GM18519 (cell line): ENCODE data around the gene TEX13A.
"Not testable (repeated sequence)": the region's sequence is repeated elsewhere in the genome, so short reads cannot be mapped to it uniquely, and the experiment has no call there.

Experiments
- ATAC-seq: cut with Tn5 transposase; IDR thresholded peaks from one replicate; pipeline ENCODE4 v1.9.1; 2021; ENCODE audit warnings: mild to moderate bottlenecking, moderate library complexity; ENCODE audit not compliant: unreplicated experiment, low FRiP score

TEX13A gene, protein sequence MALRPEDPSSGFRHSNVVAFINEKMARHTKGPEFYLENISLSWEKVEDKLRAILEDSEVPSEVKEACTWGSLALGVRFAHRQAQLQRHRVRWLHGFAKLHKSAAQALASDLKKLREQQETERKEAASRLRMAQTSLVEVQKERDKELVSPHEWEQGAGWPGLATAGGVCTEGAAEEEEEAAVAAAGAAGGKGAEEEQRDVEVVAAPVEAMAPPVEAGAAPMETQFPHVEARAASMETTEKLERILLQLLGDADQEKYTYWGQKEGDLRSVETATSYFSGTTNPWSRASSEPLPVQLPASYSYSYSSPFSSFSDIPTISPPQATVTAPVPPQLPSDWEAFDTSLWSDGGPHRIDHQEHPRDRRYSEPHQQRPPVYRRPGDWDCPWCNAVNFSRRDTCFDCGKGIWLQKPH

DNA sequence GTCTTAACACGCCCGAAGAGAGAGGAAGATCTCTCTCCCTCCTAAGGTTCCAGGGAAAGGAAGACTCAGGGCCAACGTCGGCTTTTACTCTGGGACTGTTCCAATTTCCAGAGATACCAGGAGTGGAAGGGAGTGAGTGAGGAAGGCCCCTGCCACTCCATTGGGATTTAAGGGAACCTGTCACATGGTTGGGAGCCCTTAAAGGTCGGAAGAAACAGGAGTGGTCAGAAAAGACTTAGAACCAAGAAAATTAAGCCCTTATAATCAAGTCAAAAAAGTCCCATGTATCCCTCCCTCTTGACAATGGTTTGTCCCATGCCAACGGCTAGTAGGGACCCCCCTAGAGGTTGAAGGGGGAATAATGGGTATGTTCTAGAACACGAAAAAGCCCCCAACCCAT is at the start of gene TEX13A:
Gene TEX13A, minus strand, starts transcription at position 59 of the 400 bp plus-strand sequence. CDS start 297 bp downstream, outside the sequence.
- no peak for ATAC-seq

- ATAC-seq, result no peak
Observed at GRCh38 chrX:105269386-105269785, 48.9 kb upstream of the TEX13A start.

- ATAC-seq, result no peak
Observed at GRCh38 chrX:105267167-105267566, 46.7 kb upstream of the TEX13A start.

DNA sequence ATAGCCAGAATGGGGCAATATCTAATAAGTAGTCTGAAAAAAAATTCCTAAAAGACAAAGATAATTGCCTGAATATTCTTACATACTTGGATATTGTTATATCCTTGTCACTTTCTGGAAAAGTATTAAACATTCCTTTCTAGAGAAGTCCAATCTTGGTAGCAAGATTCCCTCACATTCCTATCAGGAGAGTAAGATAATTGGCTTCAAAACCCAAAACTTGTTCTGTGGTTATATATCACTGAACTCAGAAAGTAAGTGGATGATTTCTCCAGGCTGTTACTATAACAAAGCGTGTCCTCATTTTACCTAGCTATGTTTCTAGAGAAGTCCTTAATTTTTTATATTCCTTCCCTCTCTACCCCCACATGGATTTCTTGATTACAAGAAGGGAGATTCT is 46.0 kb upstream of the TEX13A start:
- no peak for ATAC-seq

- ATAC-seq, result no peak
Observed at GRCh38 chrX:105265093-105265492, 44.6 kb upstream of the TEX13A start.

DNA sequence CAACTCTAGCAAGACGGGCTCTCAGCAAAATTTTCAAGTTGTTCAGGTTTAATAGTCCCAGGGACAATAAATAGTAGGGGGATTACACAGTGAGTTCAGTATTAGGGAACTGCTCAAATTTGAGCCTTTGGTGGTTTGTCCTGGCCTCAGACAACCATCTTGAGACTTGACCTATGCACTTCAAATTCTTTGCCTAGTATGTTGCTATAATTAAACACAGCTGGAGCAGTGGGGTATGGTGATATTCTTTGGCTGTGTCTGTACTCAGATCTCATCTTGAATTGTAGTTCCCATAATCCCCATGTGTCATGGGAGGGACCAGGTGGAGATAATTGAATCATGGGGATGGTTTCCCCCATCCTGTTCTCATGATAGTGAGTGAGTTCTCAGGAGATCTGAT is 43.3 kb upstream of the TEX13A start:
- no peak for ATAC-seq

GRCh38 chrX:105263171-105263570 is 42.7 kb upstream of the TEX13A start:
- no peak for ATAC-seq

DNA sequence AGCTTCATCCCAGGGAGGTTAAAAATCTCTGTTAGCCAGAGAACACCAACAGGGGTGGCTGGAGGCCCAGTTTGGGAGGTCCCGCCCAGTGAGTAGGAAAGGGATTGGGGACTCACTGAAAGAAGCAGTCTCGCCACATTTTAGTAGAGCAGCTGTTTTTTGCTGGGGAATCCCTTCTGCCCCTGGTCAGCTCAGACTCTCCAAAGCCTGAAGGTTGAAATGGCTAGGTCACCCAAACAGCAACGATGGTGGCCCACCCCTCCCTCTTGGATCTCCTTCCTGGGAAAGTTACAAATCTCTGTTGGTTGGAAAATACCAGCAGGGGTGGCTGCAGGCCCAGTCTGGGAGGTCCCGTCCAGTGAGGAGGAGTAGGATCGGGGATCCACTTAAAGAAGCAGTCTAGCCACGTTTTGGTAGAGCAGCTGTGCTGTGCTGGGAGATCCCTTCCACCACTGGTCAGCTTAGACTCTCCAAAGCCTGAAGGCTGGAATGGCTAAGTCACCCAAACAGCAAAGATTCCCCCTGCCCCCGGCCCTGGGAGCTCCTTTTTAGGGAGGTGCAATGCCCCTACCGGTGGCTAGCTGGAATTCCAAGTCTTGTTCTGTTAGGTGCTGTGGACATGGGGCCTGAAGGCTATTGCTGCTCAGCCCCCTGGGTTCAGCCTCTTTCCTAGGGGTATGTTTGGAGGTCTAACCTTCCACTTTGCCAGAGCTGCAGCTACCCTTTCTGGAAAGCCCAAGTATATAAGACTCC is 40.0 kb upstream of the TEX13A start:
- ATAC-seq, result no peak

DNA sequence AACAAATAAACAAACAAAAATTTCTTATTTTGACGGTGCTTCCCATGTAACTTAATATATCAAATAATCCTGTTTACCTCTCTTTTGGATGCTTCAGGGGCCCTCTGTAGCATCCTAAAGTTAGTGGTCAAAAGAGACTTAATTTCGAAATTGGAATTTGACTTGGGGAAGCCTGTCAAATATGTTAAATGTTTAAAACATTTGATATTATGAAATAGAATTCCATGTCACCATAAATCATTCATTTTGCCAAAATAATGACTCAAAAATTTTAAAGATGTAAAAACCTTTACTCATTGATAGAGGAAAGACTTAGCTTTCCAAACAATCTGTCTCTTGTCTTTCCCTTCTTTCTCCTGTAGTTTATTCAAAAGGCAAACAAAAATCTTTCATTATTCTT is 20.6 kb upstream of the TEX13A start:
- ATAC-seq, result no peak

- not testable (repeated sequence) for ATAC-seq
Observed at GRCh38 chrX:105237407-105237806, 16.9 kb upstream of the TEX13A start.

DNA sequence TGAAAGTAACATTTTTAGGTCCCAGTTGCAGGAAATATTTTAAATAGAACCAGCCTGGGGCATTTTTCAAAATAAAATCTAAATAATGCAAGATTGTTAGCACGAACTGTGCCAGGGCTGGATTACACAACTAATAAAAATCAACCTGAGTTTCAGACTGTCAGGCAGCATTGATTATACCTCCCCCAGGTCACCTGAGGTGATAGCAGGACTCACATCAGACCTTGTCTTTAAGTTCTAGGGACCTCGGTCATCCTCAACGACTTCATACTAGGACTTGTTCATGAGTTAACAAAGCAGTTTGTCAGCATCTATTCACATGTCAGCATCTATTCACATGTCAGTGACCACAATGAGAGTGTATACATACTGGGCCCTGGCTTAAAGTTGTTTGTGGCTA is 8.7 kb upstream of the TEX13A start:
- no peak for ATAC-seq

DNA sequence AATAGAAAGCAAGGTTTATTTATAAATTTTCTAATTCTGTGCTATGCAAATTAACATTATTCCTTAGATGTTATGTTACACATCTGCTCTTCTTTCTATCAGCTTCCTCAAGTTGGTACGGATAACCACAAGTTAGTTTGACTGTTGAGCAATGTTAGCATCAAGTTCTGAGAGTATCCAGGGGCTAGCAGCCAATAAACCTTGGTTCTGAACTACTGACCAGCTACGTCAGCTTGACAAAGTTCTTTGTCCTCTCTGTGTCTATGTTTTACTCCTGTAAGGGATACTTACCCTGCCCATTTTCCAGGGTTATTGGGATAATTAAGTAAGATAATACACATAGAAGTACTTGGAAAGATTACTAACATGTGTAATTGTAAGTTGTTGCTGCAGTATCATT is 8.1 kb upstream of the TEX13A start:
- no peak for ATAC-seq

GRCh38 chrX:105226499-105226898 is 6.0 kb upstream of the TEX13A start:
- no peak for ATAC-seq

DNA sequence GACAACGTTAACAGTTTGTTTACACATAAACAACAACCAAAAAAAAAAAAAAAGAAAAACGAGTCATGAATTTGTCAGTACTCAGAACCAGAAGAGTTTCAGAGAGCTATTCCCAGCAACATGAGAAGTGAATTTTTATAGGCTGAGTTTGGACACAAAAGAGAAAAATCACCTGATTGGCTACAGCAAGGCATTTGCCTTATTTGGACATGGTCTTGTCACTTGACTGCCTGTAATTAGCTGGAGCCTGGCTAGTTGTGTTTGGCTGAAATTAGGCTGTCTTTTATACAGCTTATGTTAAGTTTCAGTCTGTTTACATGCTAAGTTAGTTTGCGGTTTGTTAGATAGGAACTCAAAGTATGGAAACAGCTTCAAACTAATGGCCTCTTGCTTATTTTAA is 880 bp upstream of the TEX13A start:
- ATAC-seq, result no peak

GRCh38 chrX:105219454-105220401 is 766 bp downstream of the TEX13A start:
- ATAC-seq, result no peak

DNA sequence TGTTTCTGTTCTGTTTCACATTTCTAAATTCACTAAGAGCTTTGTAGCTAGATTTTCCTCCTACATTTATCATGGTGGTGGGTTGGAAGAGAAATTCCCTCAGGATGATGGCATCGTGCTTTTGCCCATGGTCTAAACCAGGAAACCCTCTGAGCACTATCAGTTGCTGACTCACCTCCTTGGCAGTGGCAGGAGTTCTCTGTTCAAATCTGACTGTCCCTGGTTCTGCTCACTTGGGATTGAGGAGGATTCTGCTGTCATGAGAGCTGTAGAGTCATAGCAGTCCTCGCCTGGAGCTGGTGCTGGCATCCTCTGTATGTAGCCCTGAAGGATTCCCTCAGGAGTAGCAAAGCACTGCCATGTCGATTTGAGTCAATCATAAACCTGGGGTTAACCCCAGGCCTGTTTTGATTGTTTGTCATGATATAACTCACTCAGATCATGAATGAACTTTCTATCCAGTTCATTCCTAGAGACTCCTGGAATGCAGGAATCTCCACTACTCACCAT is 9.4 kb downstream of the TEX13A start:
- ATAC-seq, result no peak

DNA sequence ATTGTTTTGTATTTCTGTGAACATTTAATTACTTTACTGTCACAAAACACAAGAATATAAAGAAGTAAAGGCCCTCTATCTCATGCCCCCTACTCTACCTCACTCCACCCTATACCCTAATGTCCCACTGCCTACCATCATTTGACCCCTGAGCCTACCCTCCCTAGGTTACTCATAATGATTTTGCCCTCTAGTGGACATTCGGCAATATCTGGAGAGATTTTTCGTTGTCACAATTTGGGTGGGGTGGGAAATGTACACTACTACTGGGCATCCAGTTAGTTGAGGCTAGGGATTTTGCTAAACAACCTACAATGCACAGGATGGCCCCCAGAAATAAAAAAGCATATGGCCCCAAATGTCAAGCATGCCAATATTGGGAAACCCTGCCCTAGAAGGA is 10.2 kb downstream of the TEX13A start:
- ATAC-seq, result no peak

- ATAC-seq, result no peak
Observed at GRCh38 chrX:105209406-105209805, 11.1 kb downstream of the TEX13A start.

DNA sequence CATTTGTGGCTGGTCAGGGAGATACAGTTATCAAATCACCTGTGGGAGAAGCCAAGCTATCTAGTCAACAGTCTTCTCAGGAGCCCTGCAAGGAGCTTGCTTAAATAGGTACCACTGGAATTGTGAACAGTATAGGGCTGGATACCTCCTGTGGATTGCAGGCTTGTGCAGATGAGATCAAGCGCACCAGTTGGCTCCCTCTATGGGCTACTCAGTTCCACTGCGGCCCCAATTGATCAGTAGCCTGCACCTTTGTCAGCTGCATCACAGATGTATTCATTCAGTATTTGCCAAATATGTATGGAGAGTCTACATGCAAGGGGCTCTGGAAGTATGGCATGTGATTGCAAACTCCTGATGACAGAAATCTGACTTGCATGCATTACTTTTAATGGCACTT is 28.6 kb downstream of the TEX13A start:
- ATAC-seq, result no peak

- ATAC-seq, result no peak
Observed at GRCh38 chrX:105190252-105190853, 30.1 kb downstream of the TEX13A start.
